Body of pancreas (tissue), 4 donors: ENCODE data around the gene ADAMTSL1. TPM values are rescaled to one million over a fixed set of nuclear protein-coding genes. Genes with fewer than 3 reads are reported as not detected.

Experiments
- ATAC-seq: fragments of 150-250 bp; one replicate; pipeline ENCODE4 v1.9.1; 2016
- DNase-seq, 4 donors: peaks; one replicate each; pipeline ENCODE4 v3.0.0-alpha.2; 2019
- H3K27ac ChIP-seq, 4 donors: fragments of 200-600 bp; sonication (generic); 1 replicate in 3 of 4; 2 replicates in 1 of 4; pipeline versions ENCODE4 v1.5.1 to v1.6.1; 2016 to 2019; ENCODE audit warnings: mild to moderate bottlenecking in 1 of 4, mixed read lengths in 1 of 4, moderate library complexity in 1 of 4
- H3K27me3 ChIP-seq, 2 donors: fragments of 200-600 bp; sonication (generic); one replicate each; pipeline ENCODE4 v1.6.0; 2016; ENCODE audit warnings: mild to moderate bottlenecking in 1 of 2
- H3K36me3 ChIP-seq, 2 donors: fragments of 200-600 bp; sonication (generic); replicated peaks in 1 of 2; 2 replicates each; pipeline ENCODE4 v1.5.1; 2016; ENCODE audit warnings: low read depth in 2 of 2; ENCODE audit not compliant: insufficient read depth in 1 of 2
- H3K4me1 ChIP-seq: fragments of 200-600 bp; sonication (generic); one replicate; pipeline ENCODE4 v1.6.0; 2016
- H3K4me3 ChIP-seq, 2 donors: fragments of 200-600 bp; sonication (generic); 1 replicate in 1 of 2; 2 replicates in 1 of 2; pipeline ENCODE4 v1.5.1; 2016 to 2019
- H3K9me3 ChIP-seq, 3 donors: fragments of 200-600 bp; sonication (generic); 1 replicate in 2 of 3; 2 replicates in 1 of 3; pipeline ENCODE4 v1.5.1; 2016
- POLR2A ChIP-seq, 3 donors: fragments of 450-650 bp; IDR thresholded peaks; one replicate each; pipeline ENCODE4 v1.6.1; 2016; ENCODE audit warnings: antibody characterized with exemption in 3 of 3, mild to moderate bottlenecking in 2 of 3
- WGBS, 2 donors: methylation state at CpG; one replicate each; pipeline ENCODE4 v1.1.5; 2017; 5-methylcytosine and 5-hydroxymethylcytosine counted together
- intact Hi-C: fragments of 100-400 bp; cut with DNase I; formaldehyde crosslinking; loops from one replicate; pipeline ENCODE4 v1.15.1; 2023
- total RNA-seq, 2 donors: library from RNA; depleted of rRNA; stranded (reverse); fragments of >200 nt; gene quantifications; one replicate each; pipeline ENCODE4 v1.1.0, GENCODE V29; 2016
- TF ChIP-seq, protein P1 (sequence below), 7 experiments: fragments of 450-650 bp in 4 of 7; fragments of 200-600 bp in 3 of 7; sonication (generic) in 3 of 7; IDR thresholded peaks; one replicate each; pipeline ENCODE4 v1.5.1; 2016 to 2019; ENCODE audit warnings: antibody characterized with exemption in 7 of 7

Gene ADAMTSL1
- total RNA-seq, 2 donors from 2014 or later = 0.52 to 0.99 TPM

DNA sequence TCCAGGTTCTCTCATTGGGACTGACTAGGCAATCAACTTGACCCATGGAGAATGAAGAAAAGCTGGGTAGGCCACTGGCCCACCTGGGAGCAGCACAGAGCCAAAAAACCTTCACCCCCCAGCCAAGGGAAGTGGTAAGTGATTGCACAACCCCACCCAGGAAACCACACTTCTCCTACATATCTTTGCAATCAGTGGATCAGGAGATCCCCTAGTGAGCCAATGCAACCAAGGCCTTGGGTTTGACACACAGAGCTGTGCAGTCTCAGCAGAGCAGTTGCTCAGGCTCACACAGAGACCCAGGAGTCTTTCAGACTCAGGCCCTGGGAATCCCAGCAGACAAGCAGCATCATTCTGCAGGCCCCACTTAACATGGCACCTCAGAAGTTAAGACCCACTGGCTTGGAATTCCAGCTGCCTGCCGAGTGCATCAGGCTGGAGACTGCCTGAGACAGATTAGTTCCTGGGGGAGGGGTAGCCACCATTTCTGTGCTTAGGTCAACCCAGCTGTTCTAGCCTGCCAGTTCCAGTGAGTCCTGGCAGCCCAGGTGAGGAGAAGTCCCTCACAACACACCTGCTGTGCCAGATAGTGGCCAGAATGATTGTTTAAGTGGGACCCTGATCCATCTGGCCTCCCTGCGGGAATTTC, 422.7 kb downstream of the ADAMTSL1 start:
- WGBS, 2 donors = 54 to 90% methylated on average over 2 of the region's 2 CpGs
- Histone ChIP-seq H3K9me3 (peaks cover 0 to 25% (median 0%) of the 10 kb centered on the region in 3 donors), H3K36me3 (no peaks in the 10 kb centered on the region), H3K27me3 (no peaks in the 10 kb centered on the region), H3K4me3 (no peak overlapping the region), H3K27ac (no peak overlapping the region), H3K4me1 (no peaks in the 10 kb centered on the region)
- TF ChIP-seq POLR2A (IDR thresholded peaks at IDR 0.05) = no peak
- TF ChIP-seq, protein P1, sequence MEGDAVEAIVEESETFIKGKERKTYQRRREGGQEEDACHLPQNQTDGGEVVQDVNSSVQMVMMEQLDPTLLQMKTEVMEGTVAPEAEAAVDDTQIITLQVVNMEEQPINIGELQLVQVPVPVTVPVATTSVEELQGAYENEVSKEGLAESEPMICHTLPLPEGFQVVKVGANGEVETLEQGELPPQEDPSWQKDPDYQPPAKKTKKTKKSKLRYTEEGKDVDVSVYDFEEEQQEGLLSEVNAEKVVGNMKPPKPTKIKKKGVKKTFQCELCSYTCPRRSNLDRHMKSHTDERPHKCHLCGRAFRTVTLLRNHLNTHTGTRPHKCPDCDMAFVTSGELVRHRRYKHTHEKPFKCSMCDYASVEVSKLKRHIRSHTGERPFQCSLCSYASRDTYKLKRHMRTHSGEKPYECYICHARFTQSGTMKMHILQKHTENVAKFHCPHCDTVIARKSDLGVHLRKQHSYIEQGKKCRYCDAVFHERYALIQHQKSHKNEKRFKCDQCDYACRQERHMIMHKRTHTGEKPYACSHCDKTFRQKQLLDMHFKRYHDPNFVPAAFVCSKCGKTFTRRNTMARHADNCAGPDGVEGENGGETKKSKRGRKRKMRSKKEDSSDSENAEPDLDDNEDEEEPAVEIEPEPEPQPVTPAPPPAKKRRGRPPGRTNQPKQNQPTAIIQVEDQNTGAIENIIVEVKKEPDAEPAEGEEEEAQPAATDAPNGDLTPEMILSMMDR (IDR thresholded peaks at IDR 0.05) = no peak
- intact Hi-C loops = no loop called here
- no peak for DNase-seq
- ATAC-seq = no peak

- Histone ChIP-seq H3K4me1 (no peaks in the 10 kb centered on the region), H3K27ac (no peak overlapping the region), H3K4me3 (no peak overlapping the region), H3K9me3 (no peaks in the 10 kb centered on the region), H3K36me3 (no peaks in the 10 kb centered on the region), H3K27me3 (no peaks in the 10 kb centered on the region)
- 65 to 87% methylated on average over 2 of the region's 2 CpGs for WGBS, 2 donors
- DNase-seq (no peak), ATAC-seq (no peak)
- intact Hi-C loops = no loop called here
- TF ChIP-seq, protein P1 (IDR thresholded peaks at IDR 0.05) = no peak
- TF ChIP-seq POLR2A (IDR thresholded peaks at IDR 0.05) = no peak
Observed at GRCh38 chr9:18903450-18903849, 429.5 kb downstream of the ADAMTSL1 start.

- Histone ChIP-seq H3K27me3 (no peaks in the 10 kb centered on the region), H3K4me1 (no peaks in the 10 kb centered on the region), H3K27ac (no peak overlapping the region), H3K36me3 (no peaks in the 10 kb centered on the region), H3K4me3 (no peak overlapping the region), H3K9me3 (no peaks in the 10 kb centered on the region)
- no peak for ATAC-seq
- intact Hi-C loops = no loop called here
- 73 to 74% methylated on average over 10 to 11 of the region's 11 CpGs for WGBS, 2 donors
- no peak for DNase-seq
- TF ChIP-seq, protein P1 (IDR thresholded peaks at IDR 0.05) = no peak
Observed at GRCh38 chr9:18905028-18905882, 431.3 kb downstream of the ADAMTSL1 start.

DNA sequence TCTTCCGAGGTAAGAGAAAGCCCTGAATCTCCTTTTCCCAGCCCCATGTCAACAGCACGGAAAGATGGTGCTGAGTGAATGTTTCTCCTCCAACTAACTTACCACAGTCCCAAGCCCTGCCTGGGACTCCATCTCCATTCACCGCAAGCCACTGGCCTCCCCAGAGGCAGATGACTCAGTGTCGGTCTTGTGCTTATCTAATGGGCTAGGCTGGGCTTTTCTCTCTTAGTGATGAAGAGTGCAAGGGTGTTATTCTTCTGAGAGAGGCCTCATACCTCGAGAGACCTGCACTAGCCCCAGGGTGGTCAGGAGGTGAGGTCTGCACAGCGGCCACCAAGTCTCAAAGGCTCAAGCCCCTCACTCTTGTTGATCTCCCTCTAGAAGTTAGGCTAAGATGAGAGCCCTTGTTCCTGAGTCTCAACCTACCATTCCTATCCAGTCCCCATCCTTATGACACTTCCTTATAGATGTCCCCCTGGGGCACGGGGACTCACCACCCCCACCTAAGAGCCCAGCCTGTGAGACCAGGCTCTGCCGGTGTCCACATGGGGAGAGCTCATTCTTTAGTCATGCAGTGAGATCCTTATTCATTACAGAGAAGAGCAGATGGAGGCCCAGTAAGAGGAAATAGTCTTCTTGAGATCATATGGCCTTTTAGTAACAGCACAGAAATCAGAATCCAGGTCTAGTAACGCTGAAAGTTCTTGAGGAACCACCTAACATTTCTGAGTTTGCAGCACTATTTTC, 432.1 kb downstream of the ADAMTSL1 start:
- TF ChIP-seq POLR2A (IDR thresholded peaks at IDR 0.05) = no peak
- TF ChIP-seq, protein P1 (IDR thresholded peaks at IDR 0.05) = no peak

More for the DNA sequence above, 432.1 kb downstream of the ADAMTSL1 start:
- intact Hi-C loops = no loop called here
- WGBS, 2 donors = 76 to 80% methylated on average over 9 of the region's 9 CpGs
- no peak overlapping the region for H3K4me3 ChIP-seq
- no peaks in the 10 kb centered on the region for H3K4me1 ChIP-seq
- H3K27ac ChIP-seq = no peak overlapping the region
- no peaks in the 10 kb centered on the region for H3K36me3 ChIP-seq
- ATAC-seq (no peak), DNase-seq (no peak)
- no peaks in the 10 kb centered on the region for H3K9me3 ChIP-seq
- no peaks in the 10 kb centered on the region for H3K27me3 ChIP-seq
